Left forelimb (tissue), 1 donor: ENCODE measurements around the gene CEP85L.
A peak's percentile ranks its signal among the peaks of the same experiment; 100 is the strongest.

ENCODE experiments used
- DNase-seq: peaks from one replicate; pipeline ENCODE4 v3.0.0-alpha.2; 2018; ENCODE audit warnings: low spot score

Gene CEP85L

DNA sequence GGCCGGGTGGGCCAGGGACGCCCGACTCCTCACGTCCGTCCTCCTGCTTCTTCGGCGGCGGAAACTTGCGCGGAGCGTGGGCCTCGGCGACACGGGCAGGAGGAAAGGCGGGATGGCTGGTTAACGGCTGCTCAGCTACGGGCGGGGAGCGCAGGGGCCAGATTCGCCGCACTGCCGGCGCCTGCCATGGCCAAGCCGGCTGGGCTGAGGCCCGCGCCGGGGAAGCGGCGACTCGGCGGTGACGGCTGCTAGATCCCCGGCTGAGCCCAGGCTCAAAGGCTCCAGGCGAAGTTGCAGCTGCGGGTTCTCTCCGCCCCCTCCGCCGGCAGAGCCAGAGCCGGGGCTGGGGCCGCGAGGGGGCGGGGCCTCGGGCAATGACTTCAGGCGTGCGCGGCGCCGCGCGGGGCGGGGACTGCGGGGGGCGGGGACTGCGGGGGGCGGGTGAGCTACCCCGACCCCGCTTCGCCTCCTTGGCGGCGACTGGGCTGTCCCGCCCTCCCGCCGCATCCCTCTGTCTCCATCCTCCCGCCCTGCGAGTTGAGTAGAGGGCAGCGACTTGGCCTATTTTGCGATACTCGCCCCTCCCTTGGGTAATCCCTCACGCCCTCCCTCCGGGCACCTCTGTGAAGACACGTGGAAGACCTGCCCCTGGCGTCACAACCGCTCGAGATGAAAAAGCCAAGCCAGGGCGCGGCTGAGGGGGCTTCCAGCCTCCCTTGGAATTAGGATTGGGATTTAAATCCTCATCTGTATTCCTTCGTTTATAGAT lies at the start of gene CEP85L:
Gene CEP85L, minus strand, starts transcription at position 310 of the 769 bp plus-strand sequence. CDS start 322 bp downstream, outside the sequence.
- peak; percentile 96 for DNase-seq

DNA sequence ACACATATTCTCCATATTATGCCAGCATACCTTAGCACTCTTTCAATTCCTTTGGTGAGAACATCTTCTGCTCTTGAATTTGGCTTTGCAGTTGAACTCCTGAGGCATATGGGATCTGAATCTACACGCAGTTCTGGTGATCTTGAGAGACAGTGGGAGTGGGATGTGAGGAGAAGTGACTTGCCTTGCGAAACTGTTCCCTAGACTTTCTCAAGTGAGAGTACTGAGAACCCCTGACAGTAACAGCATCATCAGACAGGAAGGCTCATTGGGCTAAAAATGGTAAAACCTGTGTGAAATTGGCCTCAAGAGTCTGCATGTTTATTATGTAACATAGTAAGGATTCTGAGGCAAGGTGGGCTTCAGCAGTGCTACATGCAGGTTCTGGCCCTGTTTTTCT lies 49.1 kb upstream of the CEP85L start:
- DNase-seq: no peak

DNA sequence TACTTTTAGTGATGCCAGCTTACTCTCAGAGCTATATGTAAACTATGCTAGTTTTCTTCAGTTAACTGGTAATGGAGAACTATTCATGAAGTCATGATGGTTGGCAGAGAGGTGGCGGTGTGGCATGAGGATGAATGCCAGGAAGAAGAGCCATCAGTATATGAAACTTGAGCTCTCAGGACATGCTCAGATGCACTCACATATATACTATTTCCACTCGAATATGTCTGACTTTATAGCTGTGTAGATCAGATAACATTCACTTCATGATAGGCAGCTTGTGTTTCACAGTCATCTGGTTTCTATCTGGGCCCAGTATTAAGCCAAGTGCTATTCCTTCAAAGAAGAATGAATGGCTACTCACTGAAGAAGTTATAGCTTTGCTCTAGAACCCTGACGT lies 46.2 kb upstream of the CEP85L start:
- DNase-seq: no peak

- no peak for DNase-seq
These were observed 44.9 kb upstream of the CEP85L start for GRCh38 chr6:118696271-118696670.

- DNase-seq: no peak
These were observed 42.2 kb upstream of the CEP85L start for GRCh38 chr6:118693562-118693961.

- DNase-seq: no peak
These were observed 34.5 kb upstream of the CEP85L start for GRCh38 chr6:118685823-118686449.

GRCh38 chr6:118683881-118684872 lies 32.8 kb upstream of the CEP85L start:
- DNase-seq: no peak

GRCh38 chr6:118680452-118681095 lies 29.2 kb upstream of the CEP85L start:
- DNase-seq: no peak

DNA sequence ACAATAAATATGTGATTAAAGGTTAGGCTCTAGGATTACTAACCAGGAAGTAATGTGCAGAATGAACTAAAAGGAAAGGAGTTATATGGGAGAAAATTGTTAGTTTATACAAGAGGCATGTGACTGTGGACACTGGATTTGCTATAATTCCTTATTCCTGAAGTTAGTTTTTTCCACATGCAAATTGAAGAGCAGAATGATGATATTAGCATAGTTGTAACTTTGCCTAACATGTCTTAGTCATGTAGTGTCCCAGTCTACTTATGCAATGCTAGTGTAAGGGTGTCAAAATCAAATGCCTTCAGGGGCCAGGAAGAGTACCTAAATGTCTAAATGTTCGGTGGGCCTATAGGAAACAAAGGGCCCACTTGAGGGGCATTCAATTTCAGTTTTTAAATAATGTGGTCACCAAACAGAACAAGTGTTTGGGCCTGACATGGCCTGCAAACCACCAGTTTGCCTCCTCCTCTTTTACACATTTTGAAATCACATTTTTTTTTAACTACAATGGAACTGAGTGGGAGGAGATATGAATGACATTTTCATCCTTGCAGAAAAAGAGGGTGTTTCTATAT lies 28.0 kb upstream of the CEP85L start:
- no peak for DNase-seq

DNA sequence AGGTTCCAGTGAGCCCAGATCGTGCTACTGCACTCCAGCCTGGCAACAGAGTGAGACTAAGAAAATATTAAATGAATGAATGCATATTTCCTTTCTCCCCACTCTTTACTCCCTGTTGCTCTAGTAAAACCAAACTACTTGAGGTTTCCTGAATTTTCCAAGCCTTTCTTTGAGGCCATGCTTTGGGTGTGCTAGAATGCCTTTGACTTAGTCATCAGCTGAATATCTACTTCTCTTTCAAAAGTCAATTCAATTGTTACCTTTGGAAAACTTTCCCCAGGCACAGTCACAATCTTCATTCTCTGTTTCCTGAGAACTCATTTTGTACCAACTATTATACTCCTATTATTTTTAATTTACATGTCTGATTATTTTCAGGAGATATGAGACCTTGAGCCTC lies 27.5 kb upstream of the CEP85L start:
- DNase-seq: no peak

DNA sequence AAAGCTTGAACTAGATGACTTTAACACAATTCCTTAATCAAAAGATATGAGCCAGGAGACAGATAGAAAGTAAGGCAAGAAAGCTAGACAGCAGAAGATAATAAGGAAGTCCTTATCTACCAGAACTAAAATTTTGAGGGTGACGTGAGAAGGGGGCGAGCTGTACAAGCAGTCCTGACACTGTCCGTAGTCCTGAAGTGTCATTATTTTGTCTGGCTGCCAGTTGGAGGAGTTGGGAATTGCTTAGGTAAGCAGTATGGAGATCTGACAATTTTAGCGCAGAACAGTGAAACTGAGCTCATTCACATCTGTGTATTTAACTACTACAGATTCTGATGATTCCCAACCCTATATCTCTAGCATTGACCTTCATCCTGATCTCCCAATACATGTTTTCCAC lies 25.8 kb upstream of the CEP85L start:
- no peak for DNase-seq

GRCh38 chr6:118675225-118675624 lies 23.8 kb upstream of the CEP85L start:
- DNase-seq: no peak

- no peak for DNase-seq
These were observed 23.4 kb upstream of the CEP85L start for GRCh38 chr6:118674772-118675171.

DNA sequence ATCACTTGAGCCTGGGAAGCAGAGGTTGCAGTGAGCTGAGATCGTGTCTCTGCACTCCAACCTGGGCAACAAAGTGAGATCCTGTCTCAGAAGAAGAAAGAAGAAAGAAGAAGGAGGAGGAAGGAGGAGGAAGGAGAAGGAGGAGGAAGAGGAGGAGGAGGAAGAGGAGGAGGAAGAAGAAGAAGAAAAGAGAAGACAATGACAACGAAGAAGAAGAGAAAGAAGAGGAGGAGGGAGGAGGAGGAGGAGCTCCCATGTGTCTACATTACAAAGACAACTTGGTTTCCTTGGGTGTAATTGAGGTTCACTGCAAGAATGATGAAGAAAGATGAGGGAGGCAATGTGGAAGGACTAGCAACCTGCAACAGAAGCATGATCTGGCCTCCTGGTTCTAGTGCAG lies 21.3 kb upstream of the CEP85L start:
- DNase-seq: no peak

- DNase-seq: no peak
These were observed 18.2 kb upstream of the CEP85L start for GRCh38 chr6:118669561-118669960.

DNA sequence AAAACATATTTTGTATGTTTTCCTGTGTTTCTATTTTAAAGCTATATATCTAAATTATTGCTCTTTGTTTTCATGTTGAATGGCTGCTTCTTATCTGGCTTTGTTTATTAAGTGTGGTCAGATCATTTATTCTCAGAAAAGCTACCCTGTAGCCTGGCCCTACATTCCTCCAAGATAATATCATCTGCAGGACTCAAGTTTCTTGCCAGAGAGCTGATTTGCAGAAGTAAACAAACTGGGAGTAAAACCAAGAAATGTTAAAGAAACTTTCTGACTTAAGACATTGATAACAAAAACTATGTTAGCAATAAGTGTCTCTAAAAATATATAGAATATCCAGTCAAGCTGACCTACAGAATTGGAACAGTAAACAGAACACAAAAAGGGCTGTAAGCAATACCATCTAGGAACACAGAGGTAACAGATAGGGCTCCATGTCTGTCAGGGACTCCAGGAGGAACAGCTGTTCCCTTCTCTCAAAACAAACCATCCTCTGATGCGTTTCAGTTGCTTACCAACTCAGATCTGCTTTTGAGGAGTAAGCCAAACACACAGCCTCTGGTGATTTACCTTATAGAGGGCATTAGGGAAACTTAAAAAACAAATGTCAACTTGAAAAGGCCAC lies 17.5 kb upstream of the CEP85L start:
- DNase-seq: no peak

GRCh38 chr6:118667988-118668387 lies 16.6 kb upstream of the CEP85L start:
- no peak for DNase-seq

DNA sequence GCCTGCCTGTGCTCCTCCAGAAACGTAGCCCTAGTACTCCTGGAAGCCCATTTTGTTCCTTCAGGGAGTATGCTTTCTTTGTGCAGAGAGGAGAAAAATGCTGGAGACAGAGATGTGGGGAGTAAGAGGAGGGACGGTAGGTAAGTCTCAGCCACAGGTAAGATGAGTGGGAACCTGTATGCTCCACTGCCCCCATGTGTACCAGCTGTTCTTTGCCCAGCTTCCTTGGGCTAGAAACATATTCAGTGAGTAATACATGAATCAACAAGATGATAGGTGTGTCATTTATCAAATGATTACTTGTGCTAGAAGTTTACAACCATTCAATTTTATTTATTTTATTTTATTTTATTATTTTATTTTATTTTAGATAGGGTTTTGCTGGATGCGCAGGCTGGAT lies 13.6 kb upstream of the CEP85L start:
- no peak for DNase-seq

DNA sequence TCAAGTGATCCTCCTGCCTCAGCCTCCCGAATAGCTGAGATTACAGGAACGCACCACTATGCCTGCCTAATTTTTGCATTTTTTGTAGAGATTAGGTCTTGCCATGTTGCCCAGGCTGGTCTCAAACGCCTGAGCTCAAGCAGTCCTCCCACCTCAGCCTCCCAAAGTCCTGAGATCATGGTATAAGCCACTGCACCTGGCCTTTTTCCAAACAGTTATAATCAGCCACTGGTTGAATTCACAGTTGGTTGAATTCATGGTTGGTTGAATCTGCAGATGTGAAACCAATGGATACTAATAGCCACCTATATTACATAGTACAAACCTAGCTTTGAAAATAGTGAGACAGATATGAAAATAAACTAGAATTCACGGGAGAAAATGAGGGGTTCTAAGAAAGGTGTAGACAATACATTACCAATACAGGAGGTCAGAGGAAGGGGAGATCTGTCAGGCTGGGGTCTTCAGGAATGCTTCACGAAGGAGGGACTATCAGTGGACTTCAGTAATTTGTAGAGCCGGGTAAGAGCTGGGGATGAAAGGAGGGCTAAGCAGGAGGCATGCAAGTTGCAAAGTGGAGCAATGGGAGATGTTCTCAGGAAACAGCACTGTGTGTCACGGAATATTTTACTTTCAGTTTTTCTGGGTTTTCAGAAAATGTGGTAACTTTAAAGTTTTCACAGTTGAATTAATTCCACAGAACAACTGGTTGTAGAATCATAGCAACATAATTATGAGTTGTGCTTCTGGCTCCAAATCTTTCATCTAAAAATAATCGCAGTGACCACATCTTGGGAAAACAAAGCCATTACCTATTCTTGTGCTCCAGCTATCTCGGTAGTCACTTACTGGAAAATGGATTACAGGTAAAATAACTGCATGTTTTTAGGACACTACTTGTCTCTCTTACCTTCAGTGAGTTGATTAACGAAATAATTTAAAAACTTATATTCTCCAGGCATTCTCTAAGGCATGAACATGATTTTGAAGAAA lies 12.9 kb upstream of the CEP85L start:
- no peak for DNase-seq

GRCh38 chr6:118661831-118662230 lies 10.4 kb upstream of the CEP85L start:
- DNase-seq: no peak
